IMR-90 (cell line): ENCODE measurements around the gene DNAI7. TPM values are rescaled to one million over a fixed set of nuclear protein-coding genes. Genes with fewer than 3 reads are reported as not detected.
A peak's percentile ranks its signal among the peaks of the same experiment; 100 is the strongest.

Experiments used
- ATAC-seq: fragments of 200-7000 bp; cut with Tn5 transposase; 2 replicates; pipeline ENCODE4 v1.9.1; 2020; ENCODE audit warnings: low read depth, mild to moderate bottlenecking, moderate library complexity
- BruUV-seq: library from RNA; stranded (reverse); fragments of 400-500 nt; replicated peaks from 2 replicates; lab custom pipeline; 2021; lab: Mats Ljungman, UMichigan
- CTCF ChIA-PET: fragments of 300-600 bp; formaldehyde crosslinking; extraction: SDS; loops from one replicate; lab custom pipeline; 2021; ENCODE audit warnings: antibody characterized with exemption; lab: Yijun Ruan, JAX
- POLR2A ChIA-PET: fragments of 300-600 bp; sonication (Branson Sonifier 250); formaldehyde crosslinking; loops from one replicate; lab custom pipeline; 2022; ENCODE audit warnings: antibody characterized with exemption; ENCODE audit not compliant: unreplicated experiment; lab: Charles Lee
- DNase-seq: peaks from one replicate; pipeline ENCODE4 v3.0.0; 2013
- H2AFZ ChIP-seq: replicated peaks from 2 replicates; pipeline ENCODE3; 2013; ENCODE audit warnings: low read length, mild to moderate bottlenecking; ENCODE audit not compliant: poor library complexity
- H2AK5ac ChIP-seq: 2 replicates; pipeline ENCODE4 v1.6.1; 2013; ENCODE audit warnings: low read depth, low read length, inconsistent platforms
- H2AK9ac ChIP-seq: replicated peaks from 2 replicates; pipeline ENCODE3; 2013; ENCODE audit warnings: mild to moderate bottlenecking, low read depth, low read length, moderate library complexity; ENCODE audit not compliant: poor library complexity
- H2BK120ac ChIP-seq: 2 replicates; pipeline ENCODE4 v1.6.1; 2013; ENCODE audit warnings: low read depth, low read length, inconsistent platforms
- H2BK15ac ChIP-seq: 3 replicates; pipeline ENCODE4 v1.6.1; 2013; ENCODE audit warnings: low read depth, low read length, inconsistent platforms
- H2BK20ac ChIP-seq: 2 replicates; pipeline ENCODE4 v1.6.1; 2013; ENCODE audit warnings: low read depth, mild to moderate bottlenecking, inconsistent platforms, low read length, moderate library complexity
- H2BK5ac ChIP-seq: 2 replicates; pipeline ENCODE4 v1.6.1; 2013; ENCODE audit warnings: mild to moderate bottlenecking, low read depth, low read length, inconsistent platforms; ENCODE audit not compliant: poor library complexity, severe bottlenecking
- H3K14ac ChIP-seq: replicated peaks from 2 replicates; pipeline ENCODE4 v1.6.1; 2013; ENCODE audit warnings: low read depth, low read length, inconsistent platforms
- H3K18ac ChIP-seq: 2 replicates; pipeline ENCODE4 v1.6.1; 2013; ENCODE audit warnings: low read depth, low read length, control low read depth
- H3K23ac ChIP-seq: 2 replicates; pipeline ENCODE4 v1.6.1; 2013; ENCODE audit warnings: low read depth, low read length, inconsistent platforms
- H3K27ac ChIP-seq: 2 replicates; pipeline ENCODE4 v1.5.1; 2013; ENCODE audit warnings: mild to moderate bottlenecking, control low read depth, low read length; ENCODE audit not compliant: insufficient read depth
- H3K27me3 ChIP-seq: 2 replicates; pipeline ENCODE4 v1.6.1; 2013; ENCODE audit warnings: low read length; ENCODE audit not compliant: control insufficient read depth, insufficient read depth
- H3K36me3 ChIP-seq: 2 replicates; pipeline ENCODE4 v1.6.1; 2013; ENCODE audit warnings: low read length, mixed read lengths; ENCODE audit not compliant: control insufficient read depth, insufficient read depth
- H3K4ac ChIP-seq: 2 replicates; pipeline ENCODE4 v1.6.1; 2013; ENCODE audit warnings: low read depth, low read length, inconsistent platforms
- H3K4me1 ChIP-seq: 2 replicates; pipeline ENCODE4 v1.6.1; 2013; ENCODE audit warnings: low read length, mixed read lengths; ENCODE audit not compliant: control insufficient read depth, insufficient read depth
- H3K4me2 ChIP-seq: 2 replicates; pipeline ENCODE4 v1.6.1; 2013; ENCODE audit warnings: low read depth, mild to moderate bottlenecking, control low read depth, low read length, moderate library complexity
- H3K4me3 ChIP-seq: 2 replicates; pipeline ENCODE4 v1.5.1; 2013; ENCODE audit warnings: low read depth, mild to moderate bottlenecking, control low read depth, low read length, moderate library complexity; ENCODE audit not compliant: insufficient read depth
- H3K56ac ChIP-seq: 2 replicates; pipeline ENCODE4 v1.6.1; 2013; ENCODE audit warnings: low read length, inconsistent platforms; ENCODE audit not compliant: insufficient read depth; ENCODE audit errors: extremely low read depth
- H3K79me1 ChIP-seq, 2 experiments: 2 replicates each; pipeline ENCODE4 v1.6.1; 2013; ENCODE audit warnings: low read length in 2 of 2, inconsistent platforms in 1 of 2, low read depth in 1 of 2
- H3K9ac ChIP-seq: 2 replicates; pipeline ENCODE4 v1.6.1; 2013; ENCODE audit warnings: low read depth, low read length, control low read depth
- H3K9me1 ChIP-seq: 2 replicates; pipeline ENCODE4 v1.6.1; 2013; ENCODE audit warnings: low read length, inconsistent platforms; ENCODE audit not compliant: insufficient read depth
- H3K9me3 ChIP-seq: 2 replicates; pipeline ENCODE4 v1.6.1; 2013; ENCODE audit warnings: low read length; ENCODE audit not compliant: control insufficient read depth, insufficient read depth
- H4K20me1 ChIP-seq: 2 replicates; pipeline ENCODE4 v1.6.1; 2013; ENCODE audit warnings: low read length, inconsistent platforms; ENCODE audit not compliant: insufficient read depth
- H4K5ac ChIP-seq: 2 replicates; pipeline ENCODE4 v1.6.1; 2013; ENCODE audit warnings: mild to moderate bottlenecking, low read depth, low read length, control low read depth
- H4K8ac ChIP-seq, 2 experiments: 2 replicates each; pipeline ENCODE4 v1.6.1; 2013; ENCODE audit warnings: low read depth in 2 of 2, low read length in 2 of 2, control low read depth in 1 of 2, inconsistent platforms in 1 of 2
- H4K91ac ChIP-seq: 2 replicates; pipeline ENCODE4 v1.6.1; 2013; ENCODE audit warnings: low read depth, low read length, inconsistent platforms; ENCODE audit not compliant: insufficient read depth
- ELK1 ChIP-seq: fragments of 150-350 bp; IDR thresholded peaks from 2 replicates; pipeline ENCODE4 v1.6.1; 2016; ENCODE audit warnings: low read depth, mild to moderate bottlenecking, low read length, moderate library complexity, borderline replicate concordance
- FOS ChIP-seq: fragments of 150-350 bp; IDR thresholded peaks from 2 replicates; pipeline ENCODE4 v1.6.1; 2016; ENCODE audit warnings: low read depth, low read length
- MAFK ChIP-seq: IDR thresholded peaks from 2 replicates; pipeline ENCODE4 v1.6.1; 2012; ENCODE audit warnings: low read depth, low read length, improper control_type of control experiment
- MAZ ChIP-seq: IDR thresholded peaks from 2 replicates; pipeline ENCODE4 v1.6.1; 2012; ENCODE audit warnings: low read depth, mild to moderate bottlenecking, low read length, improper control_type of control experiment, moderate library complexity, borderline replicate concordance
- NFE2L2 ChIP-seq: fragments of 150-350 bp; IDR thresholded peaks from 2 replicates; pipeline ENCODE4 v1.6.1; 2016; ENCODE audit warnings: low read depth, mild to moderate bottlenecking, low read length
- POLR2A ChIP-seq: IDR thresholded peaks from 2 replicates; pipeline ENCODE4 v1.6.1; 2012; ENCODE audit warnings: mild to moderate bottlenecking, low read depth, low read length
- RAD21 ChIP-seq: IDR thresholded peaks from 2 replicates; pipeline ENCODE4 v1.6.1; 2012; ENCODE audit warnings: low read length, improper control_type of control experiment
- RCOR1 ChIP-seq: IDR thresholded peaks from 2 replicates; pipeline ENCODE4 v1.6.1; 2012; ENCODE audit warnings: mild to moderate bottlenecking, low read length, improper control_type of control experiment; ENCODE audit not compliant: insufficient replicate concordance
- WGBS, 2 experiments: methylation state at CpG; one replicate each; pipeline versions ENCODE4 v1.1.5 to v1.1.7; 2013; ENCODE audit warnings: missing lambda C conversion rate in 2 of 2; ENCODE audit not compliant: insufficient read length in 1 of 2; ENCODE audit errors: extremely low coverage in 2 of 2; 5-methylcytosine and 5-hydroxymethylcytosine counted together
- dilution Hi-C: fragments of 300-500 bp; cut with HindIII; formaldehyde crosslinking; loops from one replicate; pipeline ENCODE4 v1.14.3; 2018; ENCODE audit warnings: low sequenced_read_pairs; ENCODE audit not compliant: unreplicated experiment
- in situ Hi-C: fragments of 300-500 bp; cut with MboI; formaldehyde crosslinking; loops from 3 replicates; pipeline ENCODE4 v1.14.3; 2019; ENCODE audit warnings: low sequenced_read_pairs, inconsistent platforms, mixed read lengths
- intact Hi-C: fragments of 100-400 bp; cut with micrococcal nuclease; formaldehyde crosslinking; loops from 2 replicates; pipeline ENCODE4 v1.10.0; 2022
- polyA plus RNA-seq, 3 experiments: library from polyadenylated mRNA; depleted of rRNA; stranded (reverse); fragments of >200 nt; gene quantifications; 2 replicates each; pipeline ENCODE4 v1.2.3, GENCODE V29; 2012; ENCODE audit warnings: low replicate concordance in 1 of 3
- total RNA-seq: library from RNA; depleted of rRNA; stranded (reverse); fragments of >200 nt; gene quantifications from 2 replicates; pipeline ENCODE4 v1.2.3, GENCODE V29; 2012

Gene DNAI7
- total and polyA plus RNA-seq, 2 of the 4 experiments (the other 2 are of a cell fraction), result under 0.01 to 0.07 TPM

- Histone ChIP-seq H2AFZ (no peak overlapping the region), H4K91ac (no peak overlapping the region), H3K36me3 (peaks cover 14% of the 10 kb centered on the region), H3K18ac (no peak overlapping the region), H3K4me2 (no peak overlapping the region), H2BK20ac (no peak overlapping the region), H3K9me1 (peaks cover 4% of the 10 kb centered on the region), H3K14ac (no peak overlapping the region), H3K79me1 (peaks cover 15 to 29% of the 10 kb centered on the region in 2 experiments), H2AK9ac (no peak overlapping the region), H3K4me1 (no peaks in the 10 kb centered on the region), H4K8ac (no peak overlapping the region), H3K27me3 (no peaks in the 10 kb centered on the region), H3K4ac (no peak overlapping the region), H2BK15ac (no peak overlapping the region), H4K20me1 (no peaks in the 10 kb centered on the region), H2BK120ac (no peak overlapping the region), H3K9me3 (no peaks in the 10 kb centered on the region), H4K5ac (no peak overlapping the region), H3K9ac (no peak overlapping the region), H3K27ac (no peak overlapping the region), H3K23ac (no peak overlapping the region), H3K56ac (no peak overlapping the region), H3K4me3 (no peak overlapping the region), H2AK5ac (no peak overlapping the region), H2BK5ac (peak overlapping the region; percentile 24)
- ATAC-seq (no peak), DNase-seq (no peak)
- no CpG with 5 or more reads among the region's 6 CpGs for WGBS, 2 experiments
- intact Hi-C loops, result no loop called here
- in situ Hi-C loops, result no loop called here
- POLR2A ChIA-PET, result no interaction called here
- dilution Hi-C loops, result no loop called here
- no TSS peak for BruUV-seq
- CTCF ChIA-PET, result no interaction called here
- no peak for TF ChIP-seq POLR2A
- no peak for TF ChIP-seq FOS
- no peak for TF ChIP-seq RAD21
- TF ChIP-seq RCOR1, result no peak
- TF ChIP-seq MAFK, result no peak
- no peak for TF ChIP-seq ELK1
- TF ChIP-seq NFE2L2, result no peak
- TF ChIP-seq MAZ, result no peak
These were observed 12.5 kb upstream of the DNAI7 start for GRCh38 chr12:25207411-25207810.
